Ovary (tissue), 3 donors: ENCODE results near the gene PRPF38B.

ENCODE experiments used
- CTCF ChIP-seq, 3 donors: fragments of 450-650 bp in 2 of 3; fragments of 200-600 bp in 1 of 3; IDR thresholded peaks; one replicate each; pipeline versions ENCODE4 v1.5.1 to v1.8.0; 2016 to 2022; ENCODE audit warnings: antibody characterized with exemption in 3 of 3, mild to moderate bottlenecking in 1 of 3
- EP300 ChIP-seq: sonication (generic); formaldehyde crosslinking; IDR thresholded peaks from one replicate; pipeline ENCODE4 v1.6.1; 2017; ENCODE audit warnings: antibody characterized with exemption
- POLR2A ChIP-seq: fragments of 450-650 bp; IDR thresholded peaks from one replicate; pipeline ENCODE4 v1.6.1; 2017; ENCODE audit warnings: antibody characterized with exemption, mild to moderate bottlenecking, moderate library complexity
- donor health status: DM: no; HTN: no; CAD: no.

DNA sequence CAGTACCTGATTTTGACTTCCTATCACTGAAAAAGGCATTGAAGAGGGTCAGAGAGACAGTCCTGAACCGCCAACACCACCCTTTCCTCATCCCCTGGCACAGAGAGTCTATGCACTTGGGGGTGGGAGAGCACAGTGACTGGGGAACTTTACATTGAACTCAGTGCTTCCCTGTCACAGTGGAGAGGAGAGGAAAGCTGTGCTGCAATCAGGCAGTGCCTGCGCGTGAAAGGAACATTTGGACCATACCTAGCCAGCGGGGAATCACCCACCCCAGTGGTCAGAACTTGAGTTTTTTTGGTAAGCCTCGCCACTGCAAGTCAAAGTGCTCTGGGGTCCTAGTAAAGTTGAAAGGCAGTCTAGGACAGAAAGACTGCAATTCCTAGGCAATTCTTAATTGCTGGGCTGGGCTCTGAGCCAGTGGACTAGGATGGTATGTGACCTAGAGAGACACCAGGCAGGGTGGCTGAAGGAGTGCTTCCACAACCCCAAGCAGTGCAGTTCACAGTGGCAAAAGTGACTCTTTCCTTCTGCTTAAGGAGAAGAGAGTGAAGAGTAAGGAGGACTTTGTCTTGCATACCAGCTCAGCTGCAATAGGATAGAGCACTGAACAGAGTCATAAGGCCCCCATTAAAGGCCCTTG is 21.9 kb upstream of the PRPF38B start:
- TF ChIP-seq CTCF (IDR thresholded peaks at IDR 0.05) (no peak), EP300 (no peak), POLR2A (no peak)
